ENCODE results near the gene MEIOB.

DNA sequence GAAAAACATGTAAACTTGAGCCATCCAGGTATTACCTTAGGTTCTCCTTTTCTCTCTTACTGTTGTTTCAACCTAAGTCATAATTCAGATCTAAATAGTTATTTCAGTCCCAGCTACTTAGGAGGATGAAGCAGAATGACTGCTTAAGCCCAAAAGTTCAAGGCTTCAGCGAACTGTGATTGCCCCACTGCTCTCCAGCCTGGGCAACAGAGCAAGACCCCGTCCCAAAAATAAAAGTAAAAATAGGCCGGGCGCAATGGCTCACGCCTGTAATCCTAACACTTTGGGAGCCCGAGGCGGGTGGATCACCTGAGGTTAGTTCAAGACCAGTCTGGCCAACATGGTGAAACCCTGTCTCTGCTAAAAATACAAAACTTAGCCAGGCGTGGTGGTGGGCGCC, 9.6 kb downstream of the MEIOB start:
- TF ChIP-seq, protein P1, sequence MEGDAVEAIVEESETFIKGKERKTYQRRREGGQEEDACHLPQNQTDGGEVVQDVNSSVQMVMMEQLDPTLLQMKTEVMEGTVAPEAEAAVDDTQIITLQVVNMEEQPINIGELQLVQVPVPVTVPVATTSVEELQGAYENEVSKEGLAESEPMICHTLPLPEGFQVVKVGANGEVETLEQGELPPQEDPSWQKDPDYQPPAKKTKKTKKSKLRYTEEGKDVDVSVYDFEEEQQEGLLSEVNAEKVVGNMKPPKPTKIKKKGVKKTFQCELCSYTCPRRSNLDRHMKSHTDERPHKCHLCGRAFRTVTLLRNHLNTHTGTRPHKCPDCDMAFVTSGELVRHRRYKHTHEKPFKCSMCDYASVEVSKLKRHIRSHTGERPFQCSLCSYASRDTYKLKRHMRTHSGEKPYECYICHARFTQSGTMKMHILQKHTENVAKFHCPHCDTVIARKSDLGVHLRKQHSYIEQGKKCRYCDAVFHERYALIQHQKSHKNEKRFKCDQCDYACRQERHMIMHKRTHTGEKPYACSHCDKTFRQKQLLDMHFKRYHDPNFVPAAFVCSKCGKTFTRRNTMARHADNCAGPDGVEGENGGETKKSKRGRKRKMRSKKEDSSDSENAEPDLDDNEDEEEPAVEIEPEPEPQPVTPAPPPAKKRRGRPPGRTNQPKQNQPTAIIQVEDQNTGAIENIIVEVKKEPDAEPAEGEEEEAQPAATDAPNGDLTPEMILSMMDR (optimal IDR thresholded peaks at IDR 0.05 in 1 of 3, IDR thresholded peaks at IDR 0.05 in 1 of 3, conservative IDR thresholded peaks at IDR 0.05 in 1 of 3; ENCODE audit: extremely low read depth in 1 of 3, insufficient read depth in 2 of 3, low read length in 3 of 3), result no peak
- no peak for TF ChIP-seq EZH2 (IDR thresholded peaks at IDR 0.05; ENCODE audit: low read length)

Measured in keratinocyte (primary cell).